H9 (cell line): ENCODE data around the gene CLK4. TPM values are rescaled to one million over a fixed set of nuclear protein-coding genes. Genes with fewer than 3 reads are reported as not detected.

Experiments
- DNase-seq: peaks from one replicate; pipeline ENCODE4 v3.0.0-alpha.2; 2017
- H2AFZ ChIP-seq: one replicate; pipeline ENCODE4 v1.6.1; 2013; ENCODE audit warnings: mild to moderate bottlenecking, low read length, control low read depth, moderate library complexity
- H2AK5ac ChIP-seq: 2 replicates; pipeline ENCODE4 v1.6.1; 2013; ENCODE audit warnings: low read length, control low read depth, mixed read lengths; ENCODE audit not compliant: insufficient read length
- H2BK120ac ChIP-seq: one replicate; pipeline ENCODE4 v1.6.1; 2013; ENCODE audit warnings: low read depth, mild to moderate bottlenecking, low read length, control low read depth, inconsistent platforms; ENCODE audit not compliant: poor library complexity, severe bottlenecking
- H2BK12ac ChIP-seq: 2 replicates; pipeline ENCODE4 v1.6.1; 2013; ENCODE audit warnings: low read length, control low read depth, mixed read lengths, low read depth; ENCODE audit not compliant: insufficient read length
- H2BK15ac ChIP-seq: 2 replicates; pipeline ENCODE4 v1.6.1; 2013; ENCODE audit warnings: low read depth, low read length, control low read depth
- H2BK20ac ChIP-seq: one replicate; pipeline ENCODE4 v1.6.1; 2013; ENCODE audit warnings: low read depth, mild to moderate bottlenecking, low read length, control low read depth, inconsistent platforms; ENCODE audit not compliant: poor library complexity, severe bottlenecking
- H2BK5ac ChIP-seq: 2 replicates; pipeline ENCODE4 v1.6.1; 2013; ENCODE audit warnings: low read length, control low read depth, mixed read lengths; ENCODE audit not compliant: insufficient read length
- H3K14ac ChIP-seq: 2 replicates; pipeline ENCODE4 v1.6.1; 2013; ENCODE audit warnings: low read length, control low read depth; ENCODE audit not compliant: insufficient read depth
- H3K18ac ChIP-seq: 2 replicates; pipeline ENCODE4 v1.6.1; 2013; ENCODE audit warnings: low read depth, mild to moderate bottlenecking, mixed read lengths, low read length, control low read depth; ENCODE audit not compliant: insufficient read length
- H3K23ac ChIP-seq: 2 replicates; pipeline ENCODE4 v1.6.1; 2013; ENCODE audit warnings: low read length, control low read depth, mixed read lengths, low read depth; ENCODE audit not compliant: insufficient read length
- H3K23me2 ChIP-seq: 2 replicates; pipeline ENCODE4 v1.6.1; 2013; ENCODE audit warnings: low read depth, mild to moderate bottlenecking, mixed read lengths, low read length, control low read depth; ENCODE audit not compliant: insufficient read length, poor library complexity, severe bottlenecking
- H3K27ac ChIP-seq: 2 replicates; pipeline ENCODE4 v1.5.1; 2013; ENCODE audit warnings: low read length, control low read depth, mixed read lengths, low read depth; ENCODE audit not compliant: insufficient read length
- H3K27me3 ChIP-seq: 2 replicates; pipeline ENCODE4 v1.6.1; 2013; ENCODE audit warnings: low read length, control low read depth, inconsistent platforms; ENCODE audit not compliant: insufficient read depth
- H3K4ac ChIP-seq: 2 replicates; pipeline ENCODE4 v1.6.1; 2013; ENCODE audit warnings: low read depth, mild to moderate bottlenecking, control low read depth, inconsistent platforms, low read length, moderate library complexity
- H3K4me1 ChIP-seq: 2 replicates; pipeline ENCODE4 v1.6.1; 2013; ENCODE audit warnings: low read length, control low read depth, inconsistent platforms; ENCODE audit not compliant: insufficient read depth
- H3K4me2 ChIP-seq: 2 replicates; pipeline ENCODE4 v1.6.1; 2013; ENCODE audit warnings: low read length, control low read depth, mixed read lengths; ENCODE audit not compliant: insufficient read length, insufficient read depth
- H3K56ac ChIP-seq: 2 replicates; pipeline ENCODE4 v1.6.1; 2013; ENCODE audit warnings: low read depth, mild to moderate bottlenecking, mixed read lengths, low read length, control low read depth; ENCODE audit not compliant: insufficient read length
- H3K79me1 ChIP-seq: 2 replicates; pipeline ENCODE4 v1.6.1; 2013; ENCODE audit warnings: low read depth, mild to moderate bottlenecking, moderate library complexity, low read length, control low read depth, inconsistent platforms; ENCODE audit not compliant: insufficient read depth, poor library complexity, severe bottlenecking
- H3K79me2 ChIP-seq: 2 replicates; pipeline ENCODE4 v1.6.1; 2013; ENCODE audit warnings: low read length, control low read depth, inconsistent platforms; ENCODE audit not compliant: insufficient read depth
- H3K9ac ChIP-seq: 2 replicates; pipeline ENCODE4 v1.6.1; 2013; ENCODE audit warnings: low read length, control low read depth, mixed read lengths; ENCODE audit not compliant: insufficient read length; ENCODE audit errors: extremely low read depth
- H3K9me3 ChIP-seq: one replicate; pipeline ENCODE4 v1.6.1; 2013; ENCODE audit warnings: low read depth, low read length, inconsistent platforms; ENCODE audit not compliant: control insufficient read depth
- H3T11ph ChIP-seq: one replicate; pipeline ENCODE4 v1.6.1; 2013; ENCODE audit warnings: mild to moderate bottlenecking, low read length, control low read depth, inconsistent platforms
- H4K20me1 ChIP-seq: one replicate; pipeline ENCODE4 v1.6.1; 2013; ENCODE audit not compliant: control insufficient read depth, insufficient read length, insufficient read depth
- H4K5ac ChIP-seq: 2 replicates; pipeline ENCODE4 v1.6.1; 2013; ENCODE audit warnings: low read depth, mild to moderate bottlenecking, mixed read lengths, low read length, control low read depth; ENCODE audit not compliant: insufficient read length
- H4K8ac ChIP-seq: replicated peaks from 2 replicates; pipeline ENCODE4 v1.6.1; 2013; ENCODE audit warnings: low read length, control low read depth, mixed read lengths, low read depth; ENCODE audit not compliant: insufficient read length
- H4K91ac ChIP-seq: 2 replicates; pipeline ENCODE4 v1.6.1; 2013; ENCODE audit warnings: low read depth, mild to moderate bottlenecking, moderate library complexity, mixed read lengths, low read length, control low read depth; ENCODE audit not compliant: insufficient read length
- H3K27ac Mint-ChIP-seq, 3 experiments: 2 replicates in 2 of 3; 3 replicates in 1 of 3; pipeline ENCODE4 v1.8.0; 2020 to 2021; ENCODE audit warnings: mixed read lengths in 3 of 3, mild to moderate bottlenecking in 1 of 3, moderate library complexity in 1 of 3
- H3K27me3 Mint-ChIP-seq: 2 replicates; pipeline ENCODE4 v1.8.0; 2021; ENCODE audit warnings: low read depth, mild to moderate bottlenecking, moderate library complexity, mixed read lengths
- H3K36me3 Mint-ChIP-seq, 3 experiments: 2 replicates in 2 of 3; 3 replicates in 1 of 3; pipeline ENCODE4 v1.8.0; 2020 to 2021; ENCODE audit warnings: low read depth in 3 of 3, mixed read lengths in 3 of 3; ENCODE audit not compliant: insufficient read depth in 1 of 3
- H3K4me1 Mint-ChIP-seq, 2 experiments: 2 replicates each; pipeline ENCODE4 v1.8.0; 2020; ENCODE audit warnings: mixed read lengths in 2 of 2
- H3K4me3 Mint-ChIP-seq, 2 experiments: 2 replicates in 1 of 2; 3 replicates in 1 of 2; pipeline ENCODE4 v1.8.0; 2020 to 2021; ENCODE audit warnings: mild to moderate bottlenecking in 2 of 2, mixed read lengths in 2 of 2, moderate library complexity in 1 of 2
- H3K9me3 Mint-ChIP-seq, 2 experiments: 2 replicates in 1 of 2; 3 replicates in 1 of 2; pipeline ENCODE4 v1.8.0; 2020; ENCODE audit warnings: mild to moderate bottlenecking in 2 of 2, mixed read lengths in 2 of 2, moderate library complexity in 1 of 2
- CTCF ChIP-seq: fragments of 200-600 bp; sonication (generic); conservative IDR thresholded peaks from 3 replicates; pipeline ENCODE4 v1.8.0; 2021; ENCODE audit warnings: antibody characterized with exemption, mild to moderate bottlenecking
- WGBS: extraction: QIAGEN DNeasy Blood & Tissue Kit; methylation state at CpG from one replicate; pipeline ENCODE4 v1.1.7; 2013; ENCODE audit warnings: missing lambda C conversion rate, low lambda C conversion rate, mixed read lengths; ENCODE audit not compliant: insufficient read length; ENCODE audit errors: extremely low coverage; 5-methylcytosine and 5-hydroxymethylcytosine counted together
- total RNA-seq: library from RNA; stranded (reverse); gene quantifications from 2 replicates; pipeline ENCODE4 v1.2.1, GENCODE V29; 2021

The CLK4 gene
- total RNA-seq, 1 experiment from 2014 or later: 12.5 TPM

- no CpG with 5 or more reads among the region's 8 CpGs for WGBS
- no peak for TF ChIP-seq CTCF
- no peak overlapping the region for H3K4ac ChIP-seq
- peaks cover 32% of the 10 kb centered on the region for H3K27me3 Mint-ChIP-seq
- H3K9me3 Mint-ChIP-seq: peaks cover 0 to 3% of the 10 kb centered on the region in 2 experiments; a peak in 2 of 5 replicates
- H4K5ac ChIP-seq: no peak overlapping the region
- H3K23ac ChIP-seq: no peak overlapping the region
- no peak overlapping the region for H4K8ac ChIP-seq
- H2BK5ac ChIP-seq: no peak overlapping the region
- no peaks in the 10 kb centered on the region for H4K20me1 ChIP-seq
- H3K23me2 ChIP-seq: no peaks in the 10 kb centered on the region
- H2AK5ac ChIP-seq: no peak overlapping the region
- no peak overlapping the region for H3K18ac ChIP-seq
- no peak overlapping the region for H4K91ac ChIP-seq
- H3K4me1 ChIP-seq: peaks cover 8% of the 10 kb centered on the region
- H2BK15ac ChIP-seq: no peak overlapping the region
- no peak overlapping the region for H3K14ac ChIP-seq
- H2BK120ac ChIP-seq: peak overlapping the region; percentile 62
- no peaks in the 10 kb centered on the region for H3K27me3 ChIP-seq
- no peak overlapping the region for H3T11ph ChIP-seq
- no peak overlapping the region for H3K4me3 Mint-ChIP-seq
- H3K4me1 Mint-ChIP-seq: peaks cover 40 to 48% of the 10 kb centered on the region in 2 experiments
- peaks cover 3 to 6% (median 6%) of the 10 kb centered on the region in 3 experiments; a peak in 5 of 7 replicates for H3K36me3 Mint-ChIP-seq
- H3K79me1 ChIP-seq: no peaks in the 10 kb centered on the region
- H2AFZ ChIP-seq: no peak overlapping the region
- no peak overlapping the region for H3K9ac ChIP-seq
- no peak for DNase-seq
- H3K79me2 ChIP-seq: no peaks in the 10 kb centered on the region
- H3K56ac ChIP-seq: no peak overlapping the region
- no peak overlapping the region for H3K27ac ChIP-seq
- peak overlapping the region in 2 of 3 experiments; percentile 66 to 76; a peak in 3 of 7 replicates for H3K27ac Mint-ChIP-seq
- no peak overlapping the region for H2BK12ac ChIP-seq
- no peak overlapping the region for H2BK20ac ChIP-seq
- no peaks in the 10 kb centered on the region for H3K9me3 ChIP-seq
- no peak overlapping the region for H3K4me2 ChIP-seq
These were observed 63.2 kb downstream of the CLK4 start for GRCh38 chr5:178563621-178564020.
